ENCODE measurements around the gene PRKCH. TPM values are rescaled to one million over a fixed set of nuclear protein-coding genes. Genes with fewer than 3 reads are reported as not detected.

Gene PRKCH
- total and polyA plus RNA-seq, 2 of the 13 experiments (the other 11 are each of a cell fraction or from before 2014, with no cell fraction given): 0.48 to 1.3 TPM

GRCh38 chr14:61553730-61554641 lies 232.6 kb downstream of the PRKCH start (continued):
- TF ChIP-seq ZNF552 (CRISPR knock-in tag; IDR thresholded peaks at IDR 0.05; ENCODE audit: borderline replicate concordance): peak; percentile 65; the same call in 1 of the 2 replicates
- TF ChIP-seq FOXO4 (CRISPR knock-in tag; conservative IDR thresholded peaks at IDR 0.05): no peak
- TF ChIP-seq ZNF382 (CRISPR knock-in tag; IDR thresholded peaks at IDR 0.05; ENCODE audit: borderline replicate concordance): no peak
- no peak for TF ChIP-seq SAFB2 (CRISPR knock-in tag; IDR thresholded peaks at IDR 0.05; ENCODE audit: borderline replicate concordance, low read depth)
- TF ChIP-seq ZNF687 (CRISPR knock-in tag; IDR thresholded peaks at IDR 0.05): no peak; the same call in none of the 2 replicates
- TF ChIP-seq GFI1 (CRISPR knock-in tag; IDR thresholded peaks at IDR 0.05; ENCODE audit: borderline replicate concordance): peak; percentile 95
- TF ChIP-seq ZNF614 (CRISPR knock-in tag; IDR thresholded peaks at IDR 0.05; ENCODE audit: borderline replicate concordance): no peak; the same call in none of the 2 replicates
- TF ChIP-seq HNRNPUL1 (IDR thresholded peaks at IDR 0.05; ENCODE audit: low read depth, low read length): no peak
- TF ChIP-seq ZNF784 (CRISPR knock-in tag; IDR thresholded peaks at IDR 0.05; ENCODE audit: borderline replicate concordance): peak; percentile 65; the same call in 1 of the 2 replicates
- peak; percentile 99 for TF ChIP-seq SKI (IDR thresholded peaks at IDR 0.05; ENCODE audit: partially characterized antibody)
- TF ChIP-seq JUN (CRISPR knock-in tag; IDR thresholded peaks at IDR 0.05): peak; percentile 94
- no peak for TF ChIP-seq SP2 (CRISPR knock-in tag; IDR thresholded peaks at IDR 0.05)
- TF ChIP-seq ZBTB39 (CRISPR knock-in tag; IDR thresholded peaks at IDR 0.05): no peak
- peak; percentile 99 for TF ChIP-seq THRA (CRISPR knock-in tag; IDR thresholded peaks at IDR 0.05; ENCODE audit: borderline replicate concordance)
- 0 out of 2 replicates have a peak, but pooled peaks have one; percentile 41 for TF ChIP-seq HNRNPL (IDR thresholded peaks at IDR 0.05; ENCODE audit: low read depth, low read length)
